Measurements from ENCODE around the gene FLII.

The FLII gene

DNA sequence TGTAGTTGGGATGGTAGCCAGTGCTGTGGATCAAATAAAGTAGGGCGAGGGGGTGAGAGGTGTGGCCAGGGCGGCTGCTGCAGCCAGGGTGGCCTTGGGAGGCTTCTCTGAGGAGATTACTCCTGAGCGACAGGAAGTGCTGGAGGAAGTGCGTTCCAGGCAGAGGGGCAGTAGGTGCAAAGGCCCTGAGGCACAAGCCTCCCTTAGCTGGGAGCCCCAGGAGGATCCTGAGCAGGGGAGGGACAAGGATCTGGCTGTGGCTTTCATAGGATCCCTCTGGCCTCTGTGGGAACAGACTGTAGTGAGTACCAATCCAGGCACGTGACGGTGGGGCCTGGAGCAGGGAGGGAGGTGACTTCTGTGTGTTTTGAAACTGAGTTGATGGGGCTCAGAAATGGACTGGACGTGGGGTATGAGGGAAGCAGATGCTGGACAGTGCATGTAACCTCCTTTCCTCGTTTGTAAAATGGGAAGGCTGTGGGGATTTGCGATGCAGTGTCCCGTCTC lies 30.3 kb downstream of the FLII start:
- TF ChIP-seq, protein P1, sequence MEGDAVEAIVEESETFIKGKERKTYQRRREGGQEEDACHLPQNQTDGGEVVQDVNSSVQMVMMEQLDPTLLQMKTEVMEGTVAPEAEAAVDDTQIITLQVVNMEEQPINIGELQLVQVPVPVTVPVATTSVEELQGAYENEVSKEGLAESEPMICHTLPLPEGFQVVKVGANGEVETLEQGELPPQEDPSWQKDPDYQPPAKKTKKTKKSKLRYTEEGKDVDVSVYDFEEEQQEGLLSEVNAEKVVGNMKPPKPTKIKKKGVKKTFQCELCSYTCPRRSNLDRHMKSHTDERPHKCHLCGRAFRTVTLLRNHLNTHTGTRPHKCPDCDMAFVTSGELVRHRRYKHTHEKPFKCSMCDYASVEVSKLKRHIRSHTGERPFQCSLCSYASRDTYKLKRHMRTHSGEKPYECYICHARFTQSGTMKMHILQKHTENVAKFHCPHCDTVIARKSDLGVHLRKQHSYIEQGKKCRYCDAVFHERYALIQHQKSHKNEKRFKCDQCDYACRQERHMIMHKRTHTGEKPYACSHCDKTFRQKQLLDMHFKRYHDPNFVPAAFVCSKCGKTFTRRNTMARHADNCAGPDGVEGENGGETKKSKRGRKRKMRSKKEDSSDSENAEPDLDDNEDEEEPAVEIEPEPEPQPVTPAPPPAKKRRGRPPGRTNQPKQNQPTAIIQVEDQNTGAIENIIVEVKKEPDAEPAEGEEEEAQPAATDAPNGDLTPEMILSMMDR (IDR thresholded peaks at IDR 0.05; ENCODE audit: low read depth, low read length) = no peak
- TF ChIP-seq POLR2A (IDR thresholded peaks at IDR 0.05; ENCODE audit: extremely low read depth, insufficient read length) (no peak), MAX (IDR thresholded peaks at IDR 0.05; ENCODE audit: low read depth, low read length) (no peak), MYC (IDR thresholded peaks at IDR 0.05; ENCODE audit: low read depth, low read length) (no peak)
- no peak for DNase-seq (ENCODE audit: low read depth)
- no peak overlapping the region for H3K4me3 ChIP-seq (ENCODE audit: low read depth, low read length)

GRCh38 chr17:18227635-18228034 lies 30.9 kb downstream of the FLII start:
- no peak overlapping the region for H3K4me3 ChIP-seq (ENCODE audit: low read depth, low read length)
- TF ChIP-seq POLR2A (IDR thresholded peaks at IDR 0.05; ENCODE audit: extremely low read depth, insufficient read length) (no peak), MAX (IDR thresholded peaks at IDR 0.05; ENCODE audit: low read depth, low read length) (no peak), MYC (IDR thresholded peaks at IDR 0.05; ENCODE audit: low read depth, low read length) (no peak)
- TF ChIP-seq, protein P1 (IDR thresholded peaks at IDR 0.05; ENCODE audit: low read depth, low read length) = no peak
- DNase-seq (ENCODE audit: low read depth) = no peak

GRCh38 chr17:18226284-18226945 lies 32.1 kb downstream of the FLII start:
- peak; percentile 36 for DNase-seq (ENCODE audit: low read depth)
- TF ChIP-seq MYC (IDR thresholded peaks at IDR 0.05; ENCODE audit: low read depth, low read length) = no peak
- TF ChIP-seq, protein P1 (IDR thresholded peaks at IDR 0.05; ENCODE audit: low read depth, low read length) = no peak
- TF ChIP-seq POLR2A (IDR thresholded peaks at IDR 0.05; ENCODE audit: extremely low read depth, insufficient read length) = no peak
- no peak for TF ChIP-seq MAX (IDR thresholded peaks at IDR 0.05; ENCODE audit: low read depth, low read length)
- H3K4me3 ChIP-seq (ENCODE audit: low read depth, low read length) = peak overlapping the region; percentile 77

- peak overlapping the region; percentile 77 for H3K4me3 ChIP-seq (ENCODE audit: low read depth, low read length)
- peak; percentile 30 for DNase-seq (ENCODE audit: low read depth)
- TF ChIP-seq MAX (IDR thresholded peaks at IDR 0.05; ENCODE audit: low read depth, low read length) (no peak), POLR2A (IDR thresholded peaks at IDR 0.05; ENCODE audit: extremely low read depth, insufficient read length) (peak; percentile 19)
Observed at GRCh38 chr17:18225642-18226283, 32.8 kb downstream of the FLII start.

GRCh38 chr17:18225121-18225641 lies 33.4 kb downstream of the FLII start, which contains the start of gene LLGL1:
LLGL1 (plus strand) TSS chr17:18225635; CDS start chr17:18225683, 48 bp downstream.
- DNase-seq (ENCODE audit: low read depth) = peak; percentile 97
- TF ChIP-seq MAX (IDR thresholded peaks at IDR 0.05; ENCODE audit: low read depth, low read length) (peak; percentile 51; the same call in 1 of the 2 replicates), MYC (IDR thresholded peaks at IDR 0.05; ENCODE audit: low read depth, low read length) (peak; percentile 58), POLR2A (IDR thresholded peaks at IDR 0.05; ENCODE audit: extremely low read depth, insufficient read length) (peak; percentile 4)
- TF ChIP-seq, protein P1 (IDR thresholded peaks at IDR 0.05; ENCODE audit: low read depth, low read length) = no peak
- peak within 1 kb of the TSS; percentile 77 for H3K4me3 ChIP-seq (ENCODE audit: low read depth, low read length)

Data from NB4 (cell line).